ENCODE measurements around the gene ZBTB18. TPM values are rescaled to one million over a fixed set of nuclear protein-coding genes. Genes with fewer than 3 reads are reported as not detected.

ZBTB18 gene
- polyA plus RNA-seq, 1 of the 3 experiments (the other 2 are of a cell fraction), result 19.3 TPM

- Histone ChIP-seq H3K27ac (ENCODE audit: low read depth in 2 of 2, low read length in 1 of 2) (peak overlapping the region; percentile 26 to 75; a peak in 2 of 4 replicates), H3K4me1 (ENCODE audit: control insufficient read depth in 1 of 2, insufficient read depth in 2 of 2, low read depth in 1 of 2, low read length in 1 of 2) (peaks cover 11 to 21% of the 10 kb centered on the region in 2 experiments; a peak in 3 of 4 replicates), H3K36me3 (replicated peaks in 1 of 2; ENCODE audit: control insufficient read depth in 1 of 2, insufficient read depth in 2 of 2, low read length in 1 of 2) (no peaks in the 10 kb centered on the region), H3K9me2 (no peaks in the 10 kb centered on the region), H2AFZ (ENCODE audit: low read depth) (no peak overlapping the region), H3K27me3 (ENCODE audit: insufficient read depth) (no peaks in the 10 kb centered on the region), H3F3A (replicated peaks; ENCODE audit: insufficient read depth) (peaks cover 22% of the 10 kb centered on the region), H3K79me2 (ENCODE audit: insufficient read depth) (no peaks in the 10 kb centered on the region), H4K20me1 (ENCODE audit: insufficient read depth) (no peaks in the 10 kb centered on the region), H3K4me3 (ENCODE audit: low read depth in 2 of 2, low read length in 1 of 2) (no peak overlapping the region), H3K4me2 (peak overlapping the region; percentile 38; the same call in 1 of the 2 replicates), H3K9ac (no peak overlapping the region), H3K9me3 (no peaks in the 10 kb centered on the region)
- POLR2A ChIA-PET, result no interaction called here
- CTCF ChIA-PET, result no interaction called here
- no peak for DNase-seq
- WGBS (ENCODE audit: low lambda C conversion rate), result 75% methylated on average over 6 of the region's 6 CpGs
- TF ChIP-seq TCF12 (IDR thresholded peaks at IDR 0.05) (no peak), CHD2 (IDR thresholded peaks at IDR 0.05; ENCODE audit: low read length, partially characterized antibody) (no peak), CTCF (IDR thresholded peaks at IDR 0.05) (no peak), ELF1 (IDR thresholded peaks at IDR 0.05) (no peak), NFIC (IDR thresholded peaks at IDR 0.05; ENCODE audit: borderline replicate concordance) (no peak), RAD21 (IDR thresholded peaks at IDR 0.05; ENCODE audit: low read length) (no peak), MXI1 (IDR thresholded peaks at IDR 0.05; ENCODE audit: low read depth, low read length) (no peak), YY1 (IDR thresholded peaks at IDR 0.05; ENCODE audit: low read depth) (no peak), RXRA (IDR thresholded peaks at IDR 0.05; ENCODE audit: borderline replicate concordance, low read depth) (no peak), MEF2A (IDR thresholded peaks at IDR 0.05; ENCODE audit: borderline replicate concordance, low read depth) (no peak), NRF1 (IDR thresholded peaks at IDR 0.05; ENCODE audit: low read depth, low read length) (no peak)
- TF ChIP-seq, protein P1, sequence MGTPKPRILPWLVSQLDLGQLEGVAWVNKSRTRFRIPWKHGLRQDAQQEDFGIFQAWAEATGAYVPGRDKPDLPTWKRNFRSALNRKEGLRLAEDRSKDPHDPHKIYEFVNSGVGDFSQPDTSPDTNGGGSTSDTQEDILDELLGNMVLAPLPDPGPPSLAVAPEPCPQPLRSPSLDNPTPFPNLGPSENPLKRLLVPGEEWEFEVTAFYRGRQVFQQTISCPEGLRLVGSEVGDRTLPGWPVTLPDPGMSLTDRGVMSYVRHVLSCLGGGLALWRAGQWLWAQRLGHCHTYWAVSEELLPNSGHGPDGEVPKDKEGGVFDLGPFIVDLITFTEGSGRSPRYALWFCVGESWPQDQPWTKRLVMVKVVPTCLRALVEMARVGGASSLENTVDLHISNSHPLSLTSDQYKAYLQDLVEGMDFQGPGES (IDR thresholded peaks at IDR 0.05; ENCODE audit: low read depth, low read length), result no peak
Observed at GRCh38 chr1:244011786-244012185, 39.3 kb upstream of the ZBTB18 start.

- H3K27me3 ChIP-seq (ENCODE audit: insufficient read depth), result no peaks in the 10 kb centered on the region
- H3K4me2 ChIP-seq, result peak overlapping the region; percentile 38
- no peak overlapping the region for H3K9ac ChIP-seq
- no peaks in the 10 kb centered on the region for H3K9me2 ChIP-seq
- no peaks in the 10 kb centered on the region for H3K36me3 ChIP-seq (replicated peaks in 1 of 2; ENCODE audit: control insufficient read depth in 1 of 2, insufficient read depth in 2 of 2, low read length in 1 of 2)
- TF ChIP-seq FOSL2 (IDR thresholded peaks at IDR 0.05; ENCODE audit: borderline replicate concordance, low read depth) (peak; percentile 74; the same call in 1 of the 2 replicates), JUND (IDR thresholded peaks at IDR 0.05) (peak; percentile 62), MXI1 (IDR thresholded peaks at IDR 0.05; ENCODE audit: low read depth, low read length) (no peak), PBX3 (IDR thresholded peaks at IDR 0.05) (peak; percentile 59; the same call in 1 of the 2 replicates), RCOR1 (IDR thresholded peaks at IDR 0.05; ENCODE audit: low read length) (no peak), NFIC (IDR thresholded peaks at IDR 0.05; ENCODE audit: borderline replicate concordance) (peak; percentile 90), GABPA (IDR thresholded peaks at IDR 0.05; ENCODE audit: low read depth) (no peak), SIN3A (IDR thresholded peaks at IDR 0.05; ENCODE audit: borderline replicate concordance, low read depth, low read length) (peak; percentile 34; the same call in 1 of the 2 replicates), EZH2phosphoT487 (IDR thresholded peaks at IDR 0.05; ENCODE audit: borderline replicate concordance, low read depth) (no peak), SMC3 (IDR thresholded peaks at IDR 0.05; ENCODE audit: low read depth, low read length) (no peak), GATA2 (CRISPR knock-in tag; IDR thresholded peaks at IDR 0.05) (no peak), EP300 (IDR thresholded peaks at IDR 0.05; ENCODE audit: borderline replicate concordance in 1 of 2, low read depth in 1 of 2, low read length in 1 of 2) (peak in 1 of 2 experiments; percentile 62; a peak in 1 of 4 replicates), NRF1 (IDR thresholded peaks at IDR 0.05; ENCODE audit: low read depth, low read length) (no peak), TEAD4 (IDR thresholded peaks at IDR 0.05; ENCODE audit: borderline replicate concordance, insufficient read depth) (no peak), TCF12 (IDR thresholded peaks at IDR 0.05) (peak; percentile 79), FOXJ3 (CRISPR knock-in tag; IDR thresholded peaks at IDR 0.05) (no peak)
- H2AFZ ChIP-seq (ENCODE audit: low read depth), result no peak overlapping the region
- H3F3A ChIP-seq (replicated peaks; ENCODE audit: insufficient read depth), result peaks cover 22% of the 10 kb centered on the region
- peaks cover 11 to 21% of the 10 kb centered on the region in 2 experiments; a peak in 3 of 4 replicates for H3K4me1 ChIP-seq (ENCODE audit: control insufficient read depth in 1 of 2, insufficient read depth in 2 of 2, low read depth in 1 of 2, low read length in 1 of 2)
- peak overlapping the region; percentile 26 to 75; a peak in 3 of 4 replicates for H3K27ac ChIP-seq (ENCODE audit: low read depth in 2 of 2, low read length in 1 of 2)
- no peaks in the 10 kb centered on the region for H4K20me1 ChIP-seq (ENCODE audit: insufficient read depth)
- no peaks in the 10 kb centered on the region for H3K79me2 ChIP-seq (ENCODE audit: insufficient read depth)
- 40% methylated on average over 8 of the region's 8 CpGs for WGBS (ENCODE audit: low lambda C conversion rate)
- DNase-seq, result no peak
- ChIA-PET POLR2A (no interaction called here), CTCF (interaction anchor here (1.2 kb wide), 1 partner anchor 247 kb away, joined by 3 read pairs; no protein-coding TSS in a partner anchor)
- peak overlapping the region in 1 of 2 experiments; percentile 7; a peak in 1 of 4 replicates for H3K4me3 ChIP-seq (ENCODE audit: low read depth in 2 of 2, low read length in 1 of 2)
- H3K9me3 ChIP-seq, result no peaks in the 10 kb centered on the region
Observed at GRCh38 chr1:244012202-244012601, 38.9 kb upstream of the ZBTB18 start.

Measured in SK-N-SH (cell line).